Mammary epithelial cell (primary cell): ENCODE measurements around the gene ANKRD31.

Source experiments
- EZH2 ChIP-seq: IDR thresholded peaks from 2 replicates; pipeline ENCODE4 v1.6.1; 2012; ENCODE audit warnings: low read length, inconsistent platforms, borderline replicate concordance
- TF ChIP-seq, protein P1 (sequence below), 2 donors: IDR thresholded peaks in 1 of 2; conservative IDR thresholded peaks in 1 of 2; 2 replicates each; pipeline ENCODE4 v1.5.1; 2011 to 2012; ENCODE audit warnings: inconsistent platforms in 2 of 2, low read length in 2 of 2, mild to moderate bottlenecking in 2 of 2, control low read depth in 1 of 2, low read depth in 1 of 2; ENCODE audit not compliant: insufficient read depth in 1 of 2; ENCODE audit errors: extremely low read depth in 1 of 2

DNA sequence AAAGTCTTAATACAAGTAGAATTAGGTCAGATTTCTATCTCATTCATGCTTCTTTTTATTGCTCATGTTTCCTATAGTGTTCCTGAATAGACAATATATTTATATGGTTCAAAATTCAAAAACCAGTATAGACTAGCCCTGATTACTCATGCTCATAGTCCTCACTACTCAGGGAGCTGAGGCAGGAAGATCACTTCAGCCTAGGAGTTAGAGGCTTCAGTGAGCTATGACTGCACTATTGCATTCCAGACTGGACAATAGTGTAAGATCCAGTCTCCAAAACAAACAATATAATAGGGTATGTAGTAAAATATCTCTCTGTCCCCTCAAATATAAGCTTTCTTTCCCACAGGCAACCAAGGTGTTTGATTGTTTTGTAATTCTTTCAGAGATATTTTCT, 2.4 kb downstream of the ANKRD31 start:
- TF ChIP-seq, protein P1, sequence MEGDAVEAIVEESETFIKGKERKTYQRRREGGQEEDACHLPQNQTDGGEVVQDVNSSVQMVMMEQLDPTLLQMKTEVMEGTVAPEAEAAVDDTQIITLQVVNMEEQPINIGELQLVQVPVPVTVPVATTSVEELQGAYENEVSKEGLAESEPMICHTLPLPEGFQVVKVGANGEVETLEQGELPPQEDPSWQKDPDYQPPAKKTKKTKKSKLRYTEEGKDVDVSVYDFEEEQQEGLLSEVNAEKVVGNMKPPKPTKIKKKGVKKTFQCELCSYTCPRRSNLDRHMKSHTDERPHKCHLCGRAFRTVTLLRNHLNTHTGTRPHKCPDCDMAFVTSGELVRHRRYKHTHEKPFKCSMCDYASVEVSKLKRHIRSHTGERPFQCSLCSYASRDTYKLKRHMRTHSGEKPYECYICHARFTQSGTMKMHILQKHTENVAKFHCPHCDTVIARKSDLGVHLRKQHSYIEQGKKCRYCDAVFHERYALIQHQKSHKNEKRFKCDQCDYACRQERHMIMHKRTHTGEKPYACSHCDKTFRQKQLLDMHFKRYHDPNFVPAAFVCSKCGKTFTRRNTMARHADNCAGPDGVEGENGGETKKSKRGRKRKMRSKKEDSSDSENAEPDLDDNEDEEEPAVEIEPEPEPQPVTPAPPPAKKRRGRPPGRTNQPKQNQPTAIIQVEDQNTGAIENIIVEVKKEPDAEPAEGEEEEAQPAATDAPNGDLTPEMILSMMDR (conservative IDR thresholded peaks at IDR 0.05 in 1 of 2, IDR thresholded peaks at IDR 0.05 in 1 of 2; ENCODE audit: extremely low read depth in 1 of 2, insufficient read depth in 1 of 2, low read depth in 1 of 2, low read length in 2 of 2), result no peak
- no peak for TF ChIP-seq EZH2
